DOHH2 (cell line): ENCODE results near the gene EBF3.

Experiments used
- CTCF ChIP-seq: fragments of 200-600 bp; sonication (generic); IDR thresholded peaks from one replicate; pipeline ENCODE4 v1.5.1; 2014; ENCODE audit warnings: antibody characterized with exemption, mild to moderate bottlenecking, low read depth, low read length; ENCODE audit not compliant: poor library complexity, severe bottlenecking
- EZH2phosphoT487 ChIP-seq: fragments of 200-600 bp; sonication (generic); IDR thresholded peaks from 2 replicates; pipeline ENCODE4 v1.6.1; 2017; ENCODE audit warnings: borderline replicate concordance, mild to moderate bottlenecking, antibody characterized with exemption, low read length, moderate library complexity, mixed read lengths

GRCh38 chr10:129816656-129817045, 147.4 kb downstream of the EBF3 start:
- TF ChIP-seq CTCF (no peak), EZH2phosphoT487 (no peak)
